ENCODE data around the gene CNR2. TPM values are rescaled to one million over a fixed set of nuclear protein-coding genes. Genes with fewer than 3 reads are reported as not detected.

Gene CNR2
- total and polyA plus RNA-seq, 2 of the 4 experiments (the other 2 are of a cell fraction) = not detected

DNA sequence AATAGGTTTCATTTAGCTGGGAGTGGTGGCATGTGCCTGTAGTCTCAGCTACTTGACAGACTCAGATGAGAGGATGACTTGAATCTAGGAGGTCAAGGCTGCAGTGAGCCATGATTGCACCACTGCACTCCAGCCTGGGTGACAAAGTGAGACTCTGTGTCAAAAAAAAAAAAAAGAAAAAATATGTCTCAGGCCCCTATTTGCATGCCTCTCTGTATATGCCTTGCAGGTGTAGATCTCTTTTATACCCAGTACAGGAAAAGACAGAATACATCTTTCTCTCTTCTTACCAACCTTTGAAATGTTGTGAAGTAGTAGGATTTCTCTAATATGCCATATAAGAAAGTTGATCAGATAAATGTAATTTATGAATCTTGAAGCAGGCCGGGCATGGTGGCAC lies 6.4 kb downstream of the CNR2 start:
- H2BK20ac ChIP-seq (ENCODE audit: low read depth, low read length) = no peak overlapping the region
- H3K23ac ChIP-seq (ENCODE audit: low read depth, low read length) = no peak overlapping the region
- H3K4me2 ChIP-seq (ENCODE audit: low read depth, low read length) = no peak overlapping the region
- H3K14ac ChIP-seq (replicated peaks; ENCODE audit: low read depth, low read length) = no peak overlapping the region
- DNase-seq (no peak), ATAC-seq (ENCODE audit: low read depth) (no peak)
- no peak overlapping the region for H2BK15ac ChIP-seq (ENCODE audit: low read depth, low read length)
- BruUV-seq (replicated peaks) = no TSS peak
- peaks cover 7% of the 10 kb centered on the region; the same call in 1 of the 2 replicates for H3K9me3 ChIP-seq (ENCODE audit: control insufficient read depth, insufficient read depth, low read length)
- no peak overlapping the region for H4K91ac ChIP-seq (ENCODE audit: insufficient read depth, low read depth, low read length)
- intact Hi-C loops (cut with micrococcal nuclease) = no loop called here
- H3K4me1 ChIP-seq (ENCODE audit: control insufficient read depth, insufficient read depth, low read length) = no peaks in the 10 kb centered on the region
- POLR2A ChIA-PET (ENCODE audit: unreplicated experiment) = no interaction called here
- H3K27me3 ChIP-seq (ENCODE audit: control insufficient read depth, insufficient read depth, low read length) = peaks cover 73% of the 10 kb centered on the region
- no peak overlapping the region for H2AFZ ChIP-seq (replicated peaks; ENCODE audit: low read length, poor library complexity)
- H2BK120ac ChIP-seq (ENCODE audit: low read depth, low read length) = no peak overlapping the region
- CTCF ChIA-PET = no interaction called here
- no peak overlapping the region for H3K4me3 ChIP-seq (ENCODE audit: insufficient read depth, low read depth, low read length)
- H3K79me1 ChIP-seq (ENCODE audit: low read depth in 1 of 2, low read length in 2 of 2) = no peaks in the 10 kb centered on the region
- no peak overlapping the region for H3K9ac ChIP-seq (ENCODE audit: low read depth, low read length)
- dilution Hi-C loops (cut with HindIII; ENCODE audit: low sequenced_read_pairs, unreplicated experiment) = no loop called here
- no peak overlapping the region for H2AK5ac ChIP-seq (ENCODE audit: low read depth, low read length)
- H2BK5ac ChIP-seq (ENCODE audit: low read depth, low read length, poor library complexity, severe bottlenecking) = no peak overlapping the region
- H3K56ac ChIP-seq (ENCODE audit: extremely low read depth, insufficient read depth, low read length) = no peak overlapping the region
- H4K8ac ChIP-seq (ENCODE audit: low read depth in 2 of 2, low read length in 2 of 2) = no peak overlapping the region
- no peaks in the 10 kb centered on the region for H3K9me1 ChIP-seq (ENCODE audit: insufficient read depth, low read length)
- H3K27ac ChIP-seq (ENCODE audit: insufficient read depth, low read length) = no peak overlapping the region
- no peaks in the 10 kb centered on the region for H3K36me3 ChIP-seq (ENCODE audit: control insufficient read depth, insufficient read depth, low read length)
- H3K4ac ChIP-seq (ENCODE audit: low read depth, low read length) = no peak overlapping the region
- H2AK9ac ChIP-seq (replicated peaks; ENCODE audit: low read depth, low read length, poor library complexity) = no peak overlapping the region
- no peak overlapping the region for H3K18ac ChIP-seq (ENCODE audit: low read depth, low read length)
- no CpG with 5 or more reads among the region's 1 CpG for whole genome bisulfite sequencing, 2 experiments (ENCODE audit: extremely low coverage in 2 of 2, insufficient read length in 1 of 2)
- H4K20me1 ChIP-seq (ENCODE audit: insufficient read depth, low read length) = no peaks in the 10 kb centered on the region
- TF ChIP-seq MAZ (IDR thresholded peaks at IDR 0.05; ENCODE audit: borderline replicate concordance, low read depth, low read length) (no peak), CHD1 (IDR thresholded peaks at IDR 0.05; ENCODE audit: low read depth, low read length) (no peak), POLR2A (IDR thresholded peaks at IDR 0.05; ENCODE audit: low read depth, low read length) (no peak), BHLHE40 (IDR thresholded peaks at IDR 0.05; ENCODE audit: low read depth, low read length) (no peak), FOS (IDR thresholded peaks at IDR 0.05; ENCODE audit: low read depth, low read length) (no peak)
- H4K5ac ChIP-seq (ENCODE audit: low read depth, low read length) = no peak overlapping the region
- in situ Hi-C loops (cut with MboI; ENCODE audit: low sequenced_read_pairs) = no loop called here
